ENCODE measurements around the gene ABCA12.

ABCA12 gene

GRCh38 chr2:215149894-215150293 is 11.5 kb upstream of the ABCA12 start:
- TF ChIP-seq EZH2phosphoT487 (IDR thresholded peaks at IDR 0.05; ENCODE audit: borderline replicate concordance): no peak
- no peak for TF ChIP-seq CTCF (conservative IDR thresholded peaks at IDR 0.05; ENCODE audit: low read length)
- H2AFZ ChIP-seq (ENCODE audit: low read length): no peak overlapping the region
- H3K27me3 ChIP-seq (ENCODE audit: insufficient read depth, low read length, poor library complexity, severe bottlenecking): no peaks in the 10 kb centered on the region
- H3K4me1 ChIP-seq (ENCODE audit: insufficient read depth, low read length, poor library complexity, severe bottlenecking): no peaks in the 10 kb centered on the region
- H3K9me2 ChIP-seq (replicated peaks; ENCODE audit: low read depth, low read length): no peaks in the 10 kb centered on the region
- no peaks in the 10 kb centered on the region for H3F3A ChIP-seq (ENCODE audit: low read depth)
- no peak overlapping the region for H3K9ac ChIP-seq (ENCODE audit: low read depth, low read length, poor library complexity, severe bottlenecking)
- no peak overlapping the region for H3K4me2 ChIP-seq (ENCODE audit: low read depth, low read length, poor library complexity, severe bottlenecking)
- H3K79me2 ChIP-seq (ENCODE audit: insufficient read depth, low read length): no peaks in the 10 kb centered on the region
- H3K4me3 ChIP-seq (ENCODE audit: low read length, poor library complexity, severe bottlenecking): no peak overlapping the region
- H3K9me3 ChIP-seq (ENCODE audit: insufficient read depth, low read depth, low read length): no peaks in the 10 kb centered on the region
- no peaks in the 10 kb centered on the region for H3K36me3 ChIP-seq (ENCODE audit: insufficient read depth, low read length)
- H4K20me1 ChIP-seq (ENCODE audit: insufficient read depth, low read length, poor library complexity, severe bottlenecking): no peaks in the 10 kb centered on the region

- H3K9me3 ChIP-seq (ENCODE audit: insufficient read depth, low read depth, low read length): no peaks in the 10 kb centered on the region
- H3K4me2 ChIP-seq (ENCODE audit: low read depth, low read length, poor library complexity, severe bottlenecking): no peak overlapping the region
- H3K9ac ChIP-seq (ENCODE audit: low read depth, low read length, poor library complexity, severe bottlenecking): no peak overlapping the region
- no peaks in the 10 kb centered on the region for H3F3A ChIP-seq (ENCODE audit: low read depth)
- H3K79me2 ChIP-seq (ENCODE audit: insufficient read depth, low read length): no peaks in the 10 kb centered on the region
- no peak overlapping the region for H3K4me3 ChIP-seq (ENCODE audit: low read length, poor library complexity, severe bottlenecking)
- H4K20me1 ChIP-seq (ENCODE audit: insufficient read depth, low read length, poor library complexity, severe bottlenecking): no peaks in the 10 kb centered on the region
- TF ChIP-seq CTCF (conservative IDR thresholded peaks at IDR 0.05; ENCODE audit: low read length) (no peak), EZH2phosphoT487 (IDR thresholded peaks at IDR 0.05; ENCODE audit: borderline replicate concordance) (no peak)
- no peaks in the 10 kb centered on the region for H3K36me3 ChIP-seq (ENCODE audit: insufficient read depth, low read length)
- no peaks in the 10 kb centered on the region for H3K9me2 ChIP-seq (replicated peaks; ENCODE audit: low read depth, low read length)
- no peaks in the 10 kb centered on the region for H3K4me1 ChIP-seq (ENCODE audit: insufficient read depth, low read length, poor library complexity, severe bottlenecking)
- no peak overlapping the region for H2AFZ ChIP-seq (ENCODE audit: low read length)
- H3K27me3 ChIP-seq (ENCODE audit: insufficient read depth, low read length, poor library complexity, severe bottlenecking): no peaks in the 10 kb centered on the region
Observed at GRCh38 chr2:215149486-215149885, 11.1 kb upstream of the ABCA12 start.

- Histone ChIP-seq H3F3A (ENCODE audit: low read depth) (no peaks in the 10 kb centered on the region), H3K4me2 (ENCODE audit: low read depth, low read length, poor library complexity, severe bottlenecking) (no peak overlapping the region), H4K20me1 (ENCODE audit: insufficient read depth, low read length, poor library complexity, severe bottlenecking) (no peaks in the 10 kb centered on the region), H3K27me3 (ENCODE audit: insufficient read depth, low read length, poor library complexity, severe bottlenecking) (no peaks in the 10 kb centered on the region), H3K9ac (ENCODE audit: low read depth, low read length, poor library complexity, severe bottlenecking) (no peak overlapping the region), H3K9me3 (ENCODE audit: insufficient read depth, low read depth, low read length) (no peaks in the 10 kb centered on the region), H3K36me3 (ENCODE audit: insufficient read depth, low read length) (no peaks in the 10 kb centered on the region), H3K9me2 (replicated peaks; ENCODE audit: low read depth, low read length) (no peaks in the 10 kb centered on the region), H3K4me3 (ENCODE audit: low read length, poor library complexity, severe bottlenecking) (no peak overlapping the region), H3K4me1 (ENCODE audit: insufficient read depth, low read length, poor library complexity, severe bottlenecking) (no peaks in the 10 kb centered on the region), H3K79me2 (ENCODE audit: insufficient read depth, low read length) (no peaks in the 10 kb centered on the region), H2AFZ (ENCODE audit: low read length) (no peak overlapping the region)
- TF ChIP-seq EZH2phosphoT487 (IDR thresholded peaks at IDR 0.05; ENCODE audit: borderline replicate concordance) (no peak), CTCF (conservative IDR thresholded peaks at IDR 0.05; ENCODE audit: low read length) (no peak)
Observed at GRCh38 chr2:215149060-215149459, 10.6 kb upstream of the ABCA12 start.
